ENCODE measurements around the gene GAS2L1.

DNA sequence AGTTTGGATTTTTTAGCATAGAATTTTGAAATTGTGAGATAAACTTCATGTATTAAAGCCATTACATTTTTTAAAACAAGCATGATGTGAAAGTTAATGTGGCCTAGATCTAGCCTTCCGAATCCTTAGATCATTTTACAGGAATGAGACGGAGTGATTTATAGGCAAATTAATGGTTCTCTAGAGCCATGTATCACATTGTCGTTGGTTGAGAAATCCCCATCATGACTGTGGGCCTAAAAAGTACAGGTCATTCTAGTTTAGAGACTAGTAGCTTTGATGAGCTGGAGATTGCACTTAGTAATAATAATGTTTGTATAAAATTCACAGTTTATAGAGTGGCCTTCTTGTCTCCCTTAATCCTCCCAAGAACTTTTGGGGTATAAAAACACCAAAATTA, 31.3 kb upstream of the GAS2L1 start:
- TF ChIP-seq TAF1 (IDR thresholded peaks at IDR 0.05; ENCODE audit: borderline replicate concordance, insufficient read depth, low read length) (no peak), POLR2AphosphoS5 (IDR thresholded peaks at IDR 0.05; ENCODE audit: low read depth, low read length) (no peak)
- TF ChIP-seq, protein P1, sequence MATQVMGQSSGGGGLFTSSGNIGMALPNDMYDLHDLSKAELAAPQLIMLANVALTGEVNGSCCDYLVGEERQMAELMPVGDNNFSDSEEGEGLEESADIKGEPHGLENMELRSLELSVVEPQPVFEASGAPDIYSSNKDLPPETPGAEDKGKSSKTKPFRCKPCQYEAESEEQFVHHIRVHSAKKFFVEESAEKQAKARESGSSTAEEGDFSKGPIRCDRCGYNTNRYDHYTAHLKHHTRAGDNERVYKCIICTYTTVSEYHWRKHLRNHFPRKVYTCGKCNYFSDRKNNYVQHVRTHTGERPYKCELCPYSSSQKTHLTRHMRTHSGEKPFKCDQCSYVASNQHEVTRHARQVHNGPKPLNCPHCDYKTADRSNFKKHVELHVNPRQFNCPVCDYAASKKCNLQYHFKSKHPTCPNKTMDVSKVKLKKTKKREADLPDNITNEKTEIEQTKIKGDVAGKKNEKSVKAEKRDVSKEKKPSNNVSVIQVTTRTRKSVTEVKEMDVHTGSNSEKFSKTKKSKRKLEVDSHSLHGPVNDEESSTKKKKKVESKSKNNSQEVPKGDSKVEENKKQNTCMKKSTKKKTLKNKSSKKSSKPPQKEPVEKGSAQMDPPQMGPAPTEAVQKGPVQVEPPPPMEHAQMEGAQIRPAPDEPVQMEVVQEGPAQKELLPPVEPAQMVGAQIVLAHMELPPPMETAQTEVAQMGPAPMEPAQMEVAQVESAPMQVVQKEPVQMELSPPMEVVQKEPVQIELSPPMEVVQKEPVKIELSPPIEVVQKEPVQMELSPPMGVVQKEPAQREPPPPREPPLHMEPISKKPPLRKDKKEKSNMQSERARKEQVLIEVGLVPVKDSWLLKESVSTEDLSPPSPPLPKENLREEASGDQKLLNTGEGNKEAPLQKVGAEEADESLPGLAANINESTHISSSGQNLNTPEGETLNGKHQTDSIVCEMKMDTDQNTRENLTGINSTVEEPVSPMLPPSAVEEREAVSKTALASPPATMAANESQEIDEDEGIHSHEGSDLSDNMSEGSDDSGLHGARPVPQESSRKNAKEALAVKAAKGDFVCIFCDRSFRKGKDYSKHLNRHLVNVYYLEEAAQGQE (IDR thresholded peaks at IDR 0.05; ENCODE audit: insufficient read depth in 1 of 2, low read depth in 2 of 2, low read length in 2 of 2), result no peak
